ENCODE results near the gene IMMP2L.

DNA sequence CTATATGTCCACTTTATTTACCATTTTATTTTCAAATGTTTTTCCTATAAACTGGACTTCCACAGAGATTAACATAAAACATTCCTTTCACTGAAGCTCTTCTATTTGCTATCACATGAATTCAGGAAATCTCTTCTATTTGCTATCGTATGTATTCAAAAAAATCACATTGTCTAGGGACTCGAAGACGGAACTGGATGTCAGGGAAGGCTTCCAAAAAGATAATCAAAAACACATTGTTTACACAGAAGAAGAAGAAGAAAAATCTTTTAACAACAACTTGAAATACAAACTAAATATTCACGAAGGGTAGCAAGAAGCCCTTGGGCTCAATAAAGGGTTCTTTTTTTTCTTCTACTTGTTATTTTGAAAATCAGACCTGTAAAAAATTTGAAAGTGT is 897.5 kb downstream of the IMMP2L start:
- TF ChIP-seq, protein P1, sequence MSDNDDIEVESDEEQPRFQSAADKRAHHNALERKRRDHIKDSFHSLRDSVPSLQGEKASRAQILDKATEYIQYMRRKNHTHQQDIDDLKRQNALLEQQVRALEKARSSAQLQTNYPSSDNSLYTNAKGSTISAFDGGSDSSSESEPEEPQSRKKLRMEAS (IDR thresholded peaks at IDR 0.05; ENCODE audit: low read depth), result no peak
- TF ChIP-seq SMC3 (IDR thresholded peaks at IDR 0.05; ENCODE audit: low read depth, low read length) (no peak), CTCF (IDR thresholded peaks at IDR 0.05) (no peak)

All from SK-N-SH (cell line).